GM04503 (cell line): ENCODE results near the gene EML2.
"Not testable (repeated sequence)": the region's sequence is repeated elsewhere in the genome, so short reads cannot be mapped to it uniquely, and the experiment has no call there.

Experiments
- DNase-seq: peaks from one replicate; pipeline ENCODE4 v3.0.0-alpha.2; 2012; ENCODE audit warnings: low read depth

EML2 gene

DNA sequence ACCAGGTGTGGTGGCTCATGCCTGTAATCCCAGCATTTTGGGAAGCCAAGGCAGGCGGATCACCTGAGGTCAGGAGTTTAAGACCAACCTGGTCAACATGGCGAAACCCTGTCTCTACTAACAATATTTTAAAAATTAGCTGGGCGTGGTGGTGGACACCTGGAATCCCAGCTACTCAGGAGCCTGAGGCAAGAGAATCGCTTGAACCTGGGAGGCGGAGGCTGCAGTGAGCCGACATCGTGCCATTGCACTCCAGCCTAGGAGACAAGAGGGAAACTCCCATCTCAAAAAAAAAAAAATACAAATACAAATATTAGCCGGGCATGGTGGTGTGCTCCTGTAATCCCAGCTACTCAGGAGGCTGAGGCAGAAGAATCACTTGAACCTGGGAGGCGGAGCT is 24.1 kb downstream of the EML2 start:
- DNase-seq = not testable (repeated sequence)

DNA sequence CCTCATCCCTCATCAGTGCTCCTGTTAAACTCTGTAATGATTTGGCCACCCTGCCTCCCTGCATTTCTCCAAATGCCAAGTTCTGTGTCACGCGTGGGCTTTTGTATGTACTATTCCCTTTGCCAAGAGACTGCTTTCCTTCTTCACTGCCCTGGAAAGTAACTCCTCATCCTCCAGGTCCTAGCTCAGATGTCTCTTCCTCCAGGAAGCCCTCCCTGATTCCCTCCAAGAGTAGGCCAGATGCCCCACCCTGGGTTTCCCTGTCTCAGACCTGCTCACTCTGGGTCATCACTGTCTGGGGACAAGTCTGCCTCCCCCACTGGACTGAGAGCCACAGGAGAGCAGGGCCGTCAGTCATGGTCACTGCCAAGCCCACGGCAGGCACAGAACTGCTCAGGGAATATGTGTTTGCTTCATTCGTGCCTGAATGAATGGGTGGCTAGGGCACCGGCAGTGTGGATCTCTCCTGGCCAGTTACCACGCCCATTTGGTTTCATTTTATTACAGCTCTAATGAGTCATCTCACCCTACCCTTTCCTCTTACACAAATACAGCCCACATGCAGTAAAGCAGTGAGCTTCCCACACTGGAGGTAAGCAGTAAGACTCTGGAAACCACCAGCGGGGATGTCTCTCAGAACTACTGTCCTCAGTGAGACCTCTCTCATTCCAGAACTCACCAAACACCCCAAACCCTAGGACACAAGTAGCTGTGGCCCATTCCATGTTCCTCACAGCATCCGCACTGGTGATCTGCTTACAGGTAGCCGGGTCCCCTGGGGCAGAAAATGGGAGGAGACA is 25.1 kb downstream of the EML2 start:
- peak; percentile 77 for DNase-seq

DNA sequence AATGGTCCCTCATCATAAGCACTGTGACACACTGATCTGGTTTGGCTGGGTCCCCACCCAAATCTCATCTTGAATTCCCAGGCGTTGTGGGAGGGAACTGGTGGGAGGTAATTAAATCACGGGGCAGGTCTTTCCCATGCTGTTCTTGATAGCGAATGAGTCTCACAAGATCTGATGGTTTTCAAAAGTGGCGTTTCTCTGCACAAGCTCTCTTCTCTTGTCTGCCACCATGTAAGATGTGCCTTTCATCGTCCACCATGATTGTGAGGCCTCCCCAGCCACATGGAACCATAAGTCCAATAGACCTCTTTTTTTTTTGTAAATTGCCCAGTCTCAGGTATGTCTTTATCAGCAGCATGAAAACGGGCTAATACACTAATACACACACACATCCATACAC is 30.2 kb downstream of the EML2 start:
- DNase-seq = no peak

DNA sequence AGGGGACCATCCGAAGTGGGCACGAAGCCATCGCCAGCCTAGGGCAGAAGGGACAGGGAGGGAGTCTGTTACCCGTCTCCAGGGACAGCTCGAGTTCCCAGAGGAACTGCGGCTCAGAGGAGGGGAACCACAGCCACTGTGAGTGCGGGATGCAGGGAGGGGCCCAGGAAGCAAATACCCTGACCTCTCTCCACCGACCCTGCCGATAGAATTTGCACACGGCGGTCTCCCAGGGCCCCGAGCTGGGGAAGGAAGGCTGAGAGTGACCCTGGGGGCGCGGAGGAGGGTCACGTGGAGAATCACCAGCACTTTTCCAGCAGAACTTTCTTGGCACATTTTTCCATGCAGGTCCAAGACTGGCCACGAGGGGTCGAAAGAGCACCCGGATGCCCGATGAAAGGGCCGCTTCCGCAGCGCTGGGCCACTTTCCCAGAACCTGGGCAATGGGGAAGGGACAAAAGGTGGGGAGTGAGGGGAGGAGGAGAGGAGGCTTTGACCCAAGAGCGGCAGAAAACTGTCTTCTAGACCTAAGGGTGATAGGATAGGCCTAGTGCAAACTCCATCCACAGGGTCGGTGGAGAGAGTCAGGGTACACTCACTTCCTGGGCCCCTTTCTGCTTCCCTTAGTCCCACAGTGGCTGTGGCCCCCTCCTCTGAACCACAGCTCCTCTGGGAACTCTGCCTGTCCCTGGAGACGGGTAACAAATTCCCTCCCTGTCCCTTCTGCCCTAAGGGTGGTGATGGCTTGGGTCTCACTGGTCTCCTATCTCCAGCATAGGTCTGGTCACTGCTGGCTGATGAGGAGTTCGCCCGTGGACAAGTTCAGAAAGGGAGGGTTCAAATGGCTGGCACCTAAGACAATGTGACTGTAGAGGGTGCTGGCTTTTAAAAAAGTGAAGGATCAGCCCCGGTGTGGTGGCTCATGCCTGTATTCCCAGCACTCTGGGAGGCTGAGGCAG is 31.8 kb downstream of the EML2 start:
- DNase-seq = no peak

DNA sequence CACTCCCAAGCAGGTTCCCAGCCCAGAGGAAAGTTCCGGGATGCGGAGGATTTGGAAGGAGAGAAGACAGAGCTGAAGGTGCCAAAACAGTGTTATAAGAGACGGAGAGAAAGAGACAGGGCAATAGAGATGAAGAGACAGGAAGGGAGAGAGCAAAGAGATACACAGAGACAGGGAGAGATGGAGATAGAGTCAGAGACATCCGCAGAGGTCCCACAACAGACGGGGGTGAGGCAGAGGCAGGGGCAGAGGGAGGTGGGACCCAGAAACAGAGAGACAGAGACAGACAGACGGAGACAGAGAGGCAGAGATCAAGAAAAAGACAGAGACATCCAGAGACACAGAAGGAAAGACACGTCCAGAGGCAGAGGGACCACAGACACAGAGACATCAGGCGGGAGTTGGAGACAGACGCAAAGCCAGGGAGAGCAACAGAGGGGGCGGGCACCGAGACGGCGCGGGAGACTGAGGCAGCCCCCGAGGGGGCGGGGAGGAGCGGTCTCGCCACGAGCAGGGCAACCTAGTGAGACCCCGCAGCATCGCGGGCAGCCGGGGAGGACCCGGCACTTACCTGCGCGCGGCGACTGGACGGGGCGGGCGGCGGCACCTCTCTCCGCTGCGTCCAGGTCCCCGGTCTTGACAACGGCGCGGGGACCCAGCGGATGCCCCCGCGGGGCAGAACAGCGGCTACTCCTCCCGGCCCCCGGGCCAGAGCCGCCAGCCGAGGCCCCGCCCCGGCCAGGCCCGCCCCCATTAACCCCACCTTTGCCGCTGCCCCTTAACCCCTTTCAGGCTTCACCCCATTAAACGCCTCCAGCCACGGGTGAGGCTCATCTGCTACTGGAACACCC is 37.4 kb downstream of the EML2 start, which contains the start of gene GPR4:
TSS of gene GPR4 (minus strand) at position 689 of the 851 bp plus-strand sequence. CDS start 10,346 bp downstream, outside the sequence.
- DNase-seq = no peak

DNA sequence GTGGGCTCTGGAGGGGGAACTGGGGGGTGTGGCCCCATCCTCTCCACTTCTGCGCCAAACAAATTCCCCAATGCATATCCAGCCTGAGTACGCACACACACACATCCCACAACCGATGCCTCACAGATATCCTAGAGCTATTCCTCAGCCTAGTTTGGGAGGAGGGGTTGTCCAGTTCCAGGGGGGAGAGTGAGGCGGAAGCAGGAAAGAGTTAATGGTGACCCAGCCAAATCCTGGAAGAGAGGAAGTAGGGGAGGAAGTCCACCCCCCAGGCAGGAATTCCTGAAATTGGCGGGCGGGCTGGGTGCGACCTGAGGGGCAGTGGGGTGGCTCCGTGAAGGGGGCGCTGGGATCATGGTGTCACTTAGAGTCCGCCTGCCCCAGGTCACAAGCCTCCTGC is 38.1 kb downstream of the EML2 start:
- DNase-seq = no peak

DNA sequence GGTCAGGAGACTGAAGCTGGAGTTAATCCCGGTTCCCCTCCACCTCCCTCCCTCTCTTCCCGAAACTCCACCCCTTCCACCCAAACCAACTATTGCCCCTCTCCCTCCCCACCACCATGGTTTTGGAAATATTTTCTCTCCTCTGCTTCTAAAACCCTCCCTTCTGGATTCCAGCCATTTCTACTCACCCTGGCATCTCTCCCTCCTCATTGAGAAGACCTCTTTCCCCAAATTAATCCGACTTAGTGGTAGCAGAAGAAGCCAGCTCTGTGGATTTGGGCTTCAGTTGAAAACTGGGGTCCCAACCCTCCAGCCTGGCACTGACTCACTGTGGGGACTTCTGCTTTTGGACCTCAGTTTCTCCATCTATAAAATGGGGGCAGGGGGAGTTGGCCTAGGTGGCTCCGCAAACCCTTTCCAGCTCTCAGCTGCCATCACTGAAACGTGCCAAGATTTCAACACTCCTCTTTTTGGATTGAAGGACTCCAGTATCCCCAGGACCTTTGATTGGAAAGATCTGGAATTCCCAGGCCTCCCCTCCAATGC is 38.8 kb downstream of the EML2 start:
- no peak for DNase-seq

DNA sequence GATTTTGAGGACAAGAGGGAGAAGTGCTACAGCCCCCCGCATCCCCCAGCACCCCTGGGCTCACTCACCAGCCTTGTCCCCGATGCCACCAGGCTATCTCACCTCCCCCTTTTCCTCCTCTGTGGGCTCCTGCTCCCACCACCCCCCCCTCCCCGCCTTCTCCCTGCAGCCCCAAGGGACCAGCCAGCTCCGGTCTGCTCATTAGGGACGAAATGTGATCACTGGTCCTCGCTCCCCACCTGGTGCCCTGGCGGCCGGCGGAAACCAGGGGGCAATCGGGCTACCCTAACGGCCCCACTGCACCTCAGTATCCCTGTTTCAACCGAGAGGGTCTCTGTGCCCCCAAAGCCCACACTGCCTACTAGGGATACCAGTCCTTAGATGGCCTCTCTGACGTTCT is 39.9 kb downstream of the EML2 start:
- DNase-seq = no peak

DNA sequence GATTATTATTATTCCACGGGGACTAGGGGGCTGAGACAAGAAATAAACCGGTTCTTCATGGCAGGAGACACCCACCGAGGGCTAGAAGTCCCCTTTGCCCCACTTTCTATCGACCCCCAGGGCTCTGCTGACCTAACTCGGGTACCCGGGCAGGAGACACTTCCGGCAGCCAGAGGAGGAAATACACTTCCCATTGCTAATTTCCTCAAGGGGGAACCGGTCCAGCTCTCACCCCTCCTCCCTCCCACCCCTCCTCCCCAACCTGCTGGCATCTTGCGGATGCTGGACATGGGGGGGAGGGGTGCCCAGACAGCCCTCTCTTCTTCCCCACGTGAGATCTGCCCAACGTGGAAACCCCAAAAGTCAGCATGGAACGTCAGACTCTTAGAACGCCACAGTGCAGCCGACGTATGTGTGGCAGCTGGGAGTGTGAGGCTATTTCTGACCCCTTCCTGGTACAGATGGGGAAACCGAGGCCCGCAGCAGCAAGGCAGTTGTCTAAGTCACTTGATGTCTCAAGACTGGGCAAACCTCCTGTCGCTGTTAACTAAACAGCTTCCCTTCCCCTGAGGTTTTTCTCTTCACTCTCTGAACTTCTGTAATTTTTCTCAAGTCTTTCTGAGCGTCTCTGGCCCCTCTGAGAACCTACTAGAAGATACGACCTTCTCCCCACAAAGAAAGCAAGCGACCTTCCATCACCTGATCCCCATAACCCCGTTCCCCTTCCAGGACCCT is 40.8 kb downstream of the EML2 start:
- DNase-seq = no peak

DNA sequence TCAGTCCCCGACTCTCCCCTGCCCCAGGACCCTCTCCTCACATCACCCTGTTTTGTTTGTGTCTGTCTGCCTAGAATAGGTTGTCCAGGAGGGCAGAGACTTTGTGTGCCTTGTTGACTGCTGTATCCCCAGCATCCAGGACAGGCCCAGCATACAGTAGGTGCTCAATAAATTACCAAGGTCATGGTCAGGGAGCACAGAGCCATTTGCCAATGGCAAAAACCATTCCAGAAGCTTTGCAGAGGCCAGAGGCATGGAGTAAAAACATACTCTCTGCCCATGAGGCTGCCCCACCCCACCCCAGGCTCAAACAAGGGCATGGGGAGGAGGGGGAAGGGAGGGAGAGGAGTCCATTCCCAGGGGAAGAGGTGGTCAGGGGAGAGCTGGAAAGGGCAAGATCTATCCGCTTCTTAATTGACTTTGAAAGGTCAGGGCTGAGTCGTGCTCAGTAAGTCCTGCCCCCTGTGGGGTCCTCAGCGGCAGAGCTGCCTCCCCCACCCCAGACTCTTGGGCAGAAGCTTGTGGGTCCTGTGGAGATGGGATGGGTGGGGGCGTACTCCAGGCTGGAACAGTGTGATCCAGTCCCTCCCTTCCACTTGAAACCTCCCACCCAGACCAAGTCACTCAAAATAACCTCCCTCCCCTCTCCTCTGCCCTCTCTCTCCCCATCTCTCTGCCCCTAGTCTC is 41.6 kb downstream of the EML2 start:
- no peak for DNase-seq

DNA sequence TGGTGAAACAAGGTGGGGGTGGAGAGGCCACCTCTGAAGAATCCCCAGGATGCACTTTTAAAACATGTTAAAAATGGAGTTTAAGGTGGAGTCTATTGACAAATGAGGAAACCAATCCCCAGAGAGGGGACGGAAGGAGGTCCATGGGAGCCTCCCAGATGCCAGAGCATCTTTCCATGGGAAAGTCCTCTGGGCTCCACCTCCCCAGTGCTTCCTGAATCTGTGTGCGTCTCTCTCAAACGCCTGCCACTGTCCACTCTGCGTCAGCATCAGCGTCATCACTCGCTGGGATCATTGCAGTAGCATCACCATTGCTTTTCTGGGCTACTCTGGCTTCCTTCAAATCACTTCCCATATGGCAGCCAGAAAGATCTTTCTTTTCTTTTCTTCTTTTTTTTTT is 43.4 kb downstream of the EML2 start:
- no peak for DNase-seq

DNA sequence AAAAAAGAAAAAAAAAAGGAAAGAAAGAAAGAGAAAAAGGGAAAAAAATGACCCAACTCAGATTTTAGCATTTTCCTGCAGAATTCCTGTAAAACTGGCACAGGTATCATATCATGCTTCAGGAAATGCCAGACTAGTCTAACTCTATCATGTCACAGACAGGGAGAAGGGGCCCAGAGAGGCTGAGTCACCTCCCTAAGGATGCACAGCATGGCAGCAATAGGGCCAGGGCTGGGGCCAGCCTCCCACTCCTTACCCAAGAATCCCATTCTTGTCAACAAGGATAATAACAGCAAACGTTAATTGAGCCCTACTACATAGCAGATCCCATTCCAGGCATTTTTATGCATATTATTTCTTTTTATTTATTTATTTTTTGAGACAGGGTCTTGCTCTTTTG is 45.7 kb downstream of the EML2 start:
- DNase-seq = no peak

DNA sequence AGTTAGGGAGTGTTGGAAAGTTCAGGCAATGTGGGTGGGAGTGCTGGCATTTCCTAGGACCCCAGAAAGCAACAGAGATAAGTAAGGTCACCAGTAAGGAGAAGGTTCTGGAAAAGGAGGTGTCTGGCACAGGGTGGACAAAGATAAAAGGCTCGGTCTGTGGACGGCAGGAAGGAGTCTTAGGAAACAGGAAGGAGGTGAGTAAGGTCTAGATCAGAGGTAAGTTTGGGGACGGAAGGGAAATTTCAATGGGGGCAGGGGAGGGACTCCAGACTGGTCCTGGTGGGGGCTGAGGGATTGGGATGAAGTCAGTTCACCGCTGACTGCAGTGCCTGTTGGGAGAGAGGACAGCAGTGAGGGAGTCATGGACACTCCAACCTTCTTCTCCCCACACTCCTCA is 46.8 kb downstream of the EML2 start:
- DNase-seq = no peak

DNA sequence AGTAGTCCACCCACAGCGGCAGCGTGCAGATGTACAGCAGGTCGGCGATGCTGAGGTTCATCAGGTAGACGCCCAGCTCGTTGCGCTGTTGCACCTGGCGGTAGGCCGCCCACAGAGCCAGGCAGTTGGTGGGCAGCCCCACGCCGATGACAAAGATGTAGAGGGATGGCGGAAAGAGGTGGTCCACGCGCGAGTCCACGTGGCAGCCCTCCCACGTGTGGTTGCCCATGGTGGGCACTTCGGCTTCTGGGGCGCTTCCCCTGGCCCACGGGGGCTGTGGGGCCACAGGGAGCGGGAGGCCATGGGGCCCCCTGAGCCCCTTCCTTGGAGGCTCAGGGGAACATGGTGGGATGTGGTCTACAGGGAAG is 47.6 kb downstream of the EML2 start:
- DNase-seq = no peak

DNA sequence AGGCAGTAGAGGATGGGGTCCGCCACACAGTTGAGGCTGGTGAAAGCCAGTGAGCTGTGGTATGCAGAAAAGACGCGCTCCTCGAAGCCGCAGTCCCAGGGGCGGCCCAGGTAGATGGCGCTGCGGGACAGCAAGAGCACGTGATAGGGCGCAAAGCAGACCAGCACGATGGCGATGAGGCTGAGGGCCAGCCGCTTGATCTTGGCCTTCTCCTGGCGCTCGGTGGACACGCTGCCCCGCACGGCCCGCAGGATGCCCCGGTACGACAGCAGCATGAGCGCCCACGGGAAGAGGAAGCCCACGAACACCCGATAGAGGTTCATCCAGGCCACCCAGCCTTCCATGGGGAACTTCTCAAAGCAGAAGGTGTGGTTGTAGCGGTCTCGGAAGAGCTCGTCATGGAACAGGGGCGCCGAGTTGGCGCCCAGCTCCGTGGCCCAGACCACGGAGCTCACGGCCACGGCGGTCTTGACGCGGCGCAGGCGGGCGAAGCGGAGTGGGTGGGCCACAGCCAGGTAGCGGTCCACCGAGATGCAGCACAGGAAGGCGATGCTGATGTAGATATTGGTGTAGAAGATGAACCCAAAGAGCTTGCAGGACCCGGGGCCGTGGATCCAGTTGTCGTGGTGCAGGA is 48.1 kb downstream of the EML2 start:
- no peak for DNase-seq

DNA sequence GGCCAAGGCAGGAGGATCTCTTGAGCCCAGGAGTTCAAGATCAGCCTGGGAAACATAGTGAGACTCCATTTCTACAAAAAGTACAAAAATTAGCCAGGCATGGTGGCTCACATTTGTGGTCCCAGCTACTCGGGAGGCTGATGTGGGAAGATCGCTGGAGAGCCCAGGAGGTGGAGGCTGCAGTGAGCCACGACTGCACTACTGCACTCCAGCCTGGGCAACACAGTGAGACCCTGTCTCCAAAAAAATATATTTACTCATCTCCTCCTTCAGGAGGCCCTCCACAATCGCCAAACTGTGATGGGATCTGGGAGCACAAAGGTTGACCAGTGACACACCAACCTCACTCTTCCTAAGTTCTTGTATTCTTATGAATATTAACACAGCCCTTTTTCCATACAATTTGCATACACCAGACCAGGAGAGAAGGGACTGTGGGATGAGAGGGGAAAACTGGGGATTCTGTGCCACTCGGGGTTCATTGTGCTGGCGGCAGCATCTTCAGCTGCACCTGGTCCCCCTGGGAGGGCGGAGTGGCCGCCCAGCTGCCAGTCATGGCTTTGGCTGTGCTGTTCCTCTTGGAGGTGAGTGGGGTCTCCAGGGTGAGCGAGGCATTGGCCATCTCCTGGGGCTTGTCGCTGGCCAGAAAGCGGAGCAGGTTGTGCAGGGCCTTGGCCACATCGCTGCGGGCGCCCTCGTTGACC is 48.7 kb downstream of the EML2 start:
- no peak for DNase-seq

DNA sequence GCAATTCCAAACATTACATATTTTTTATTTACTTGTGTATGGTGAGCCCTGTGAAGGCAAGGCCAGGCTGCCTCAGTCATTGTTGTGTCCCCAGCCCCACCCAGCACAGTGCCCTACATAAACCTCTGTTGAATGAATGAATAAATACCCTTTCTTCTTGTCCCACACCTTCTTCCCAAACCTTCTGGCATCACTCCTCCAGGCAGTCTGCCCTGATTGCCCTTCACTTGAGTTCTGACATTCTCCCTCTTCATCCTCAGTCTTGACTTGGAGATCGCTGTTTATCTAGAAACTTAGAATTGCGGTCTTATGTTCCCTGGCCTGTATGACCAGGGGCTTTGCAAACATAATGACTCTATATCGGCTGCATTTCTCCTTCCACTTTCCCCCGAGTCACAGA is 49.4 kb downstream of the EML2 start:
- DNase-seq = no peak

DNA sequence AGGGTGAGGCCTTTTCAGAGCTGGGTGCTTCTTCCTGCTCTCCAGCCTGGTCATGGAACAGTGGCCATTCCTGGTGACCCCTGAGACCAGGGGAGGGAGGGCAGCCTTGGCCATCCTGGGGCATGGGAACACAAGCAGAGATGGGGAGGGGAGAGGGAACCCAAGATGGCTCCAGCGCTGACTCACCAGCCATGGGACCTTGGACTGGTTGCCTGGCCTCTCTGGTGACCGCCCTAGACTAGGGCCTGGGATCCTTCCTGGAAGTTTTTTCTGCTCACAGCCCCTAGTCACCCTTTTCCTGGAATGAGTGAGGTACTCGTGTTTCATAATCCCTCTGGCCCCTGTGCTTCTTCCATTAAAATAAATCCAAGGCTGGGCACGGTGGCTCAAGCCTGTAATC is 51.3 kb downstream of the EML2 start:
- DNase-seq = no peak

DNA sequence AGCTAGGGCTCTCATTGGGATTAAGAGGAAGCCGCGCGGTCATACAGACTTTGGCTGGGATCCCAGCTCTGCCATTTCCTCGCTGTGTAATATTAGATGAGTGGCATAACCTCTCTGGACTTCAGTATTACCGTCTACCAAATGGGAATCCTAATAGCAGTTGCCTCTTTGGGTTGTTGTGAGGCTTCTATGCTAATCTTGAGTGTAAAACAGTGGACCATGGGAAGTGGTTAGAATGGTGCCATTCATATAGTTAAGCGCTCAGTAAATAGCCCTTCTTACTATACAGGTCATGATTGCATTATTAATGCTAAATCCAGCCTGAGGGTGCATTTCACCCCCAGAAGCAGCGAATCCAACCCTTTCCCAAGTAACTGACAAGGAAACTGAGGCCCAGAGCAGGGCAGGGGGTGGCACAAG is 54.0 kb downstream of the EML2 start:
- no peak for DNase-seq
